ENCODE measurements around the gene TTLL13. TPM values are rescaled to one million over a fixed set of nuclear protein-coding genes. Genes with fewer than 3 reads are reported as not detected.

The TTLL13 gene
- total and polyA plus RNA-seq, 3 donors from 2014 or later = 6.8 to 30.3 (median 18.0) TPM

DNA sequence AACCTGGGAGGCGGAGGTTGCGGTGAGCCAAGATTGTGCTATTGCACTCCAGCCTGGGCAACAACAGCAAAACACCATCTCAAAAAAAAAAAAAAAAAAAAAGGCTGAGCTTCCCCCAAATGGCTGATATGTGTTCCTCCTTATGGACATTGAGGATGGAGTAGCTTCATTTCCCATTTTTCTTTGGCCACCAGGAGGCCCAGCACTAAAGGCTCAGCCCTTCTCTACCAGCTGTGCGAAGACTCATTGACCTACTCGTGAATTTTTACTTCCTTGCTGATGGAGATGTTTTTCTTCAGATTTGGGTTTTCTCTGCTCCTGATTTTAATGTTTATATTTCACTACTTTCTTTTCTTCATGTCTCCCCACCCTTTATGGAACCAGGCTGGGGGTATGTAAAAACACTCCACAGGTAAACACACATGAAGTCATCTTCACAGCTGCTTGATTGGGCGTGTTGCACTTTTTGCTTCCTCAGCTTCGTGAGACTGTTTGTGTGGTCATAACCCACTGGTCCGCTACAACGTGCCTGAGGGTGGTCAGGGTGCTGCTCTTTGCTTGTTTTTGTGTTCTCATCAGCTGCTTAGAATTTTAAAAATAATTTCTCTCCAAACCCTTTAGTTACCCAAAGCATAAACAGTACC lies 34.7 kb upstream of the TTLL13 start:
- no peak overlapping the region for H3K4me3 ChIP-seq
- no peak overlapping the region for H3K27ac ChIP-seq
- no peaks in the 10 kb centered on the region for H3K27me3 ChIP-seq
- H3K9me3 ChIP-seq = no peaks in the 10 kb centered on the region
- no peaks in the 10 kb centered on the region for H3K36me3 ChIP-seq (ENCODE audit: low read depth, missing control alignments)
- H3K4me1 ChIP-seq = no peaks in the 10 kb centered on the region
- DNase-seq = no peak
- 68 to 73% methylated on average over 8 of the region's 8 CpGs for WGBS, 2 donors
- intact Hi-C loops (cut with DNase I; ENCODE audit: low total_unique reads) = loop anchor here (5.0 kb wide), 1 partner anchor 52 kb away; no protein-coding TSS in a partner anchor
- no peak for TF ChIP-seq POLR2A (IDR thresholded peaks at IDR 0.05)
- TF ChIP-seq, protein P1, sequence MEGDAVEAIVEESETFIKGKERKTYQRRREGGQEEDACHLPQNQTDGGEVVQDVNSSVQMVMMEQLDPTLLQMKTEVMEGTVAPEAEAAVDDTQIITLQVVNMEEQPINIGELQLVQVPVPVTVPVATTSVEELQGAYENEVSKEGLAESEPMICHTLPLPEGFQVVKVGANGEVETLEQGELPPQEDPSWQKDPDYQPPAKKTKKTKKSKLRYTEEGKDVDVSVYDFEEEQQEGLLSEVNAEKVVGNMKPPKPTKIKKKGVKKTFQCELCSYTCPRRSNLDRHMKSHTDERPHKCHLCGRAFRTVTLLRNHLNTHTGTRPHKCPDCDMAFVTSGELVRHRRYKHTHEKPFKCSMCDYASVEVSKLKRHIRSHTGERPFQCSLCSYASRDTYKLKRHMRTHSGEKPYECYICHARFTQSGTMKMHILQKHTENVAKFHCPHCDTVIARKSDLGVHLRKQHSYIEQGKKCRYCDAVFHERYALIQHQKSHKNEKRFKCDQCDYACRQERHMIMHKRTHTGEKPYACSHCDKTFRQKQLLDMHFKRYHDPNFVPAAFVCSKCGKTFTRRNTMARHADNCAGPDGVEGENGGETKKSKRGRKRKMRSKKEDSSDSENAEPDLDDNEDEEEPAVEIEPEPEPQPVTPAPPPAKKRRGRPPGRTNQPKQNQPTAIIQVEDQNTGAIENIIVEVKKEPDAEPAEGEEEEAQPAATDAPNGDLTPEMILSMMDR (IDR thresholded peaks at IDR 0.05) = peak in 2 of 3 experiments; percentile 7 to 22

DNA sequence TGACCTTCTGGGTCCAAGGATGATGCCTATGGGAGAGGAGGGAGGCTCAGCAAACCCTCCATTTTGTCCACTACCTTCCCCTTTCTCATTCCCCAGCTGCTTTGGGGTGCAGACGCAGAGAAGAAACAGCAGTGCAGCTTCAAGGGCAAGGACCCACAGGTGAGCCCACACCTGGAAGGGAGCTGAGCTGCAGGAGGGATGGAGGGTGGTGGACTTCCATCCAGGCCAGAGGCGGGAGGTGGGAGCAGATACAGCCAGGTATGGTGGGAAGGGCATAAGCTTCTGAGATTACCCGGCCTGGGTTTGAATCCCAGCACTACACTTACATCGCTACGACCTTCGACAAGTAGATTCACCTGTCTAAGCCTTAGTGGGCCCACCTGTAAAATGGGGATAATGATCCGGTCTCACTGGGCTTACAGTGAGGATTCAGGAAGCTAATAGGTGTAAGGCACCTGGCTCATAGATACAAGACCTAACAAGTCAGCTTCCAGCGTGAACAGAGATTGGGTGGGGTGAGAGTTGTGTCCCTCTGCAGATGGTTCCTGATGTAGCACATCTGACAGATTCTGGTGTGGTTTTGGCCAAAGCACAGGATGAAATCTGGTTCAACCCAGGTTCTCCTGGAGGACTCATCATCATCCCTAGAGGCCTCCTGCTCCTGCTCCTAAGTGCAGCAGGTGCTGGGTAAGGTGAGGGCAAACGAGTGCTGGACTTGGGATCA lies 31.5 kb upstream of the TTLL13 start:
- Histone ChIP-seq H3K4me3 (no peak overlapping the region), H3K27me3 (no peaks in the 10 kb centered on the region), H3K27ac (no peak overlapping the region), H3K9me3 (no peaks in the 10 kb centered on the region), H3K36me3 (ENCODE audit: low read depth, missing control alignments) (no peaks in the 10 kb centered on the region), H3K4me1 (no peaks in the 10 kb centered on the region)
- WGBS, 2 donors = 90 to 98% methylated on average over 2 to 9 of the region's 9 CpGs
- intact Hi-C loops (cut with DNase I; ENCODE audit: low total_unique reads) = loop anchor here (5.0 kb wide), 1 partner anchor 56 kb away; no protein-coding TSS in a partner anchor
- no peak for DNase-seq
- TF ChIP-seq, protein P1 (IDR thresholded peaks at IDR 0.05) = no peak

DNA sequence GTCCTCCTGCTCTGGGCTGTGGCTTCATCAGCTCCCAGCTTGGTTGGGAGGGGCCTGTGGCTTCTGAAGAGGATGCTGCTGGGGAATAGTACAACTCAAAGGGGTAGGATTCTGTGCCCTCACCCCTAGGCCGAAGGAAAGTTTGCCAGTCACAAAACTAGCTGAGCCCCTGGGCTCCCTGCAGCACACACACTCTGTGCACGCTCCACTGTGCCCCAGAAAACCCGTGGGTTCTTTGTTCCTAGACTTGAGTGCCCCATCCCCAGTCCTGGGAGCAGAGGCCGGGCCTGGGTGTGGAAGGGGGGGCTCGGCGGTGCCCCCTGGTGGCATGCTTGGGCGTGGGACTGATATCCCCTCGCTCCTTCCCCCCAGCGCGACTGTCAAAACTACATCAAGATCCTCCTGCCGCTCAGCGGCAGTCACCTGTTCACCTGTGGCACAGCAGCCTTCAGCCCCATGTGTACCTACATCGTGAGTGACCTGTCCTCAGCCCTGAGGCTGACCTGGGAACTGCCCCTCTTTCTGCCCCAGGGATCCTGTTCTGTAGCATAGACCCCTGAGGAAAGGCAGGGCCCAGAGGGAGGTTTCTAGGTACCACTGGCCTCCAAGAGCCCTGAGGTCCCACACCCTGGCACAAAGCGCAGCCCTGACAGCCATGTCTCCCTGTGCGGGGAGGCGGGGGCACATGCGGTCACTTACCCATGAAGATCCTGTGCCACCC lies 29.8 kb upstream of the TTLL13 start:
- 75% methylated on average over 15 to 17 of the region's 17 CpGs for WGBS, 2 donors
- no peaks in the 10 kb centered on the region for H3K9me3 ChIP-seq
- H3K4me1 ChIP-seq = no peaks in the 10 kb centered on the region
- intact Hi-C loops (cut with DNase I; ENCODE audit: low total_unique reads) = loop anchor here (5.0 kb wide), 1 partner anchor 57 kb away; no protein-coding TSS in a partner anchor
- DNase-seq = no peak
- no peak overlapping the region for H3K27ac ChIP-seq
- H3K36me3 ChIP-seq (ENCODE audit: low read depth, missing control alignments) = no peaks in the 10 kb centered on the region
- H3K4me3 ChIP-seq = no peak overlapping the region
- H3K27me3 ChIP-seq = no peaks in the 10 kb centered on the region
- no peak for TF ChIP-seq POLR2A (IDR thresholded peaks at IDR 0.05)
- TF ChIP-seq, protein P1 (IDR thresholded peaks at IDR 0.05) = peak; percentile 27 to 63 (median 30)

DNA sequence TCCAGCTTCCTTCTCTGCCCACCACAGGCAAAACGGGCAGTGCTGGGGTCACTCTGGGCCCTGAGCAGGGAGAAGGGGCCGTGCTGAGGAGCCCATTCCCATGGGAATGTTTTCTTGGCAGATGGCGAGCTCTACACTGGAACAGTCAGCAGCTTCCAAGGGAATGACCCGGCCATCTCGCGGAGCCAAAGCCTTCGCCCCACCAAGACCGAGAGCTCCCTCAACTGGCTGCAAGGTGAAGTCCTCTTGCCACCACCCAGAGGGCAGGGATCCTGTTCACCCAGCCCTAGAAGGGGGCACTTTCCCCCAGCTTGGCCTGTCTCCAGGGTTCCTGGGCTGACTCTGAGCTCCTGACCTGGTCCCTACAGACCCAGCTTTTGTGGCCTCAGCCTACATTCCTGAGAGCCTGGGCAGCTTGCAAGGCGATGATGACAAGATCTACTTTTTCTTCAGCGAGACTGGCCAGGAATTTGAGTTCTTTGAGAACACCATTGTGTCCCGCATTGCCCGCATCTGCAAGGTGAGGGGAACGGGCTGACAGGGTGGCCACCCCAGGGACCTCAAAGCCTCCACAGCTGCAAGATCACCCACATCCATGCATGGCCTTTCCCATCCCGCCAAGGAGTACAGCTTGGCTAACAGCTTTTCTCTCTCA lies 28.0 kb upstream of the TTLL13 start:
- H3K4me3 ChIP-seq = no peak overlapping the region
- H3K4me1 ChIP-seq = no peaks in the 10 kb centered on the region
- no peaks in the 10 kb centered on the region for H3K27me3 ChIP-seq
- H3K27ac ChIP-seq = peak overlapping the region in 1 of 2 donors; percentile 59
- WGBS, 2 donors = 46 to 71% methylated on average over 6 to 14 of the region's 14 CpGs
- H3K9me3 ChIP-seq = no peaks in the 10 kb centered on the region
- DNase-seq = peak; percentile 87
- TF ChIP-seq, protein P1 (IDR thresholded peaks at IDR 0.05) = peak; percentile 48 to 66 (median 59)
- no peak for TF ChIP-seq POLR2A (IDR thresholded peaks at IDR 0.05)
- no peaks in the 10 kb centered on the region for H3K36me3 ChIP-seq (ENCODE audit: low read depth, missing control alignments)
- intact Hi-C loops (cut with DNase I; ENCODE audit: low total_unique reads) = no loop called here
